GM12891 (cell line): ENCODE measurements around the gene AP3S1.

Source experiments
- PAX5 ChIP-seq: IDR thresholded peaks from 2 replicates; pipeline ENCODE4 v1.6.1; 2011; ENCODE audit warnings: low read length, moderate library complexity, mild to moderate bottlenecking; ENCODE audit not compliant: insufficient read depth, severe bottlenecking
- POLR2A ChIP-seq: IDR thresholded peaks from 2 replicates; pipeline ENCODE4 v1.6.1; 2011; ENCODE audit warnings: low read depth, low read length, control low read depth
- POLR2AphosphoS5 ChIP-seq: IDR thresholded peaks from 2 replicates; pipeline ENCODE4 v1.6.1; 2011; ENCODE audit warnings: low read depth, low read length, control low read depth
- SPI1 ChIP-seq: IDR thresholded peaks from 2 replicates; pipeline ENCODE4 v1.6.1; 2011; ENCODE audit warnings: low read depth, low read length, control low read depth
- TAF1 ChIP-seq: IDR thresholded peaks from 2 replicates; pipeline ENCODE4 v1.6.1; 2011; ENCODE audit warnings: low read depth, low read length, control low read depth

DNA sequence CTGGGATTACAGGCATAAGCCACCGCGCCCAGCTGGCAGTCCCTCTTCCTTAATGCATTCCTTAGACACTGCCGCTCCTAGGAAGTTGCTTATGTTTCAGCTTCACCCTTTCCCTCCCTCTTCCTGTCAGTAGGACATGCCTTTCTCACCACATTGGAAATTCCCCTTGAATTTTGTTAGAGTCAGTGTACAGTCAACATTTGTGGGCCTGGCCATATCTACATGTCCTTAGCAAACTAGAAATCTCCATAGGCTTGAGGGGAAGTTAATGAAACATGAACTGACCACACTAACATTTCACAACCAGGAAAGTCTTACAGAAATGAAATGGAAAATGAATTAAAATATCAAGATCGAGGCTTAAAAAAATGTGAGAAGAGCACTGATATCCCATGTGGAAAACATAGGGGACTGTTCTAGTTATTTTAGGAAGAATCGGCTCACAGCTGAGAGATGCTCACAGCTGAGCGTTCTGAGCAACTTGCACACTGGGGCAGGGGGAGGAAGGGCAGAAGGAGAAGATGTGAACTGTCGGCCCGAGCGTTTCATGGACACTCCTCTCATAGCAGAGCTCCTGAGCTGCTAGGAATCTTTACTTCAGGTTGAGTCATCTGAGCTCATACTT, 99.4 kb downstream of the AP3S1 start:
- TF ChIP-seq TAF1, result no peak
- TF ChIP-seq POLR2AphosphoS5, result no peak
- no peak for TF ChIP-seq POLR2A
- TF ChIP-seq PAX5, result no peak
- TF ChIP-seq SPI1, result no peak
